Upper lobe of left lung (tissue), 6 donors: ENCODE data around the gene NACA2. TPM values are rescaled to one million over a fixed set of nuclear protein-coding genes. Genes with fewer than 3 reads are reported as not detected.

Experiments used
- ATAC-seq, 2 donors: fragments of 200-7000 bp; cut with Tn5 transposase; one replicate each; pipeline ENCODE4 v1.9.1; 2022; ENCODE audit warnings: mild to moderate bottlenecking in 2 of 2, moderate library complexity in 2 of 2; ENCODE audit not compliant: low FRiP score in 2 of 2
- DNase-seq, 2 donors: peaks; one replicate each; pipeline ENCODE4 v3.0.0-alpha.2; 2019 to 2020
- H3K27ac ChIP-seq, 4 donors: fragments of 200-600 bp; sonication (generic); one replicate each; pipeline ENCODE4 v1.5.1; 2016 to 2019
- H3K27me3 ChIP-seq, 4 donors: fragments of 200-600 bp; sonication (generic); one replicate each; pipeline ENCODE4 v1.5.1; 2017 to 2019
- H3K36me3 ChIP-seq, 4 donors: fragments of 200-600 bp; sonication (generic); one replicate each; pipeline ENCODE4 v1.5.1; 2016 to 2019
- H3K4me1 ChIP-seq, 4 donors: fragments of 200-600 bp; sonication (generic); one replicate each; pipeline ENCODE4 v1.5.1; 2018 to 2019
- H3K4me3 ChIP-seq, 4 donors: fragments of 200-600 bp; sonication (generic); one replicate each; pipeline ENCODE4 v1.5.1; 2017 to 2019; ENCODE audit warnings: mild to moderate bottlenecking in 2 of 4, moderate library complexity in 1 of 4
- H3K9me3 ChIP-seq, 4 donors: fragments of 200-600 bp; sonication (generic); one replicate each; pipeline ENCODE4 v1.5.1; 2018 to 2019
- CTCF ChIP-seq, 6 experiments: fragments of 450-650 bp in 4 of 6; fragments of 200-600 bp in 2 of 6; sonication (generic) in 2 of 6; IDR thresholded peaks; one replicate each; pipeline ENCODE4 v1.5.1; 2016 to 2019; ENCODE audit warnings: antibody characterized with exemption in 6 of 6
- EP300 ChIP-seq, 4 donors: sonication (generic); formaldehyde crosslinking; IDR thresholded peaks; one replicate each; pipeline ENCODE4 v1.5.1; 2017; ENCODE audit warnings: antibody characterized with exemption in 4 of 4, control low read depth in 2 of 4
- POLR2A ChIP-seq, 4 donors: fragments of 450-650 bp; IDR thresholded peaks; one replicate each; pipeline ENCODE4 v1.5.1; 2016 to 2017; ENCODE audit warnings: antibody characterized with exemption in 4 of 4, mild to moderate bottlenecking in 2 of 4
- POLR2AphosphoS5 ChIP-seq, 2 donors: sonication (generic); formaldehyde crosslinking; IDR thresholded peaks; one replicate each; pipeline ENCODE4 v1.5.1; 2017; ENCODE audit warnings: antibody characterized with exemption in 2 of 2
- WGBS, 2 donors: methylation state at CpG; one replicate each; pipeline ENCODE4 v1.1.5; 2017 to 2018; 5-methylcytosine and 5-hydroxymethylcytosine counted together
- total RNA-seq, 6 donors: library from RNA; depleted of rRNA in 4 of 6; stranded (reverse); fragments of >200 nt in 4 of 6; gene quantifications; one replicate each; pipeline versions ENCODE4 v1.1.0 to v1.2.1, GENCODE V29; 2016 to 2021
- donor health status: DM: no; HTN: no; CAD: no; lungs with moderate emphysema.
- donor health status: DM: no; HTN: yes; CAD: no; lungs with severe emphysema.

Gene NACA2
- total RNA-seq, 6 donors from 2014 or later, result not detected

- Histone ChIP-seq H3K27ac (no peak overlapping the region), H3K36me3 (no peaks in the 10 kb centered on the region), H3K9me3 (no peaks in the 10 kb centered on the region), H3K27me3 (no peaks in the 10 kb centered on the region), H3K4me3 (no peak overlapping the region), H3K4me1 (no peaks in the 10 kb centered on the region)
- no peak for TF ChIP-seq EP300 (IDR thresholded peaks at IDR 0.05)
- TF ChIP-seq POLR2A (IDR thresholded peaks at IDR 0.05), result no peak
- TF ChIP-seq CTCF (IDR thresholded peaks at IDR 0.05), result no peak
- TF ChIP-seq POLR2AphosphoS5 (IDR thresholded peaks at IDR 0.05), result no peak
- no peak for DNase-seq
- ATAC-seq, result no peak
Observed at GRCh38 chr17:61547113-61547512, 43.9 kb downstream of the NACA2 start.

- H3K9me3 ChIP-seq, result peaks cover 0 to 9% (median 4%) of the 10 kb centered on the region in 4 donors
- no peak overlapping the region for H3K27ac ChIP-seq
- ATAC-seq (no peak), DNase-seq (no peak)
- H3K27me3 ChIP-seq, result no peaks in the 10 kb centered on the region
- TF ChIP-seq POLR2AphosphoS5 (IDR thresholded peaks at IDR 0.05) (no peak), POLR2A (IDR thresholded peaks at IDR 0.05) (no peak), EP300 (IDR thresholded peaks at IDR 0.05) (no peak), CTCF (IDR thresholded peaks at IDR 0.05) (no peak)
- 88 to 94% methylated on average over 1 of the region's 1 CpG for WGBS, 2 donors
- no peaks in the 10 kb centered on the region for H3K4me1 ChIP-seq
- no peak overlapping the region for H3K4me3 ChIP-seq
- no peaks in the 10 kb centered on the region for H3K36me3 ChIP-seq
Observed at GRCh38 chr17:61545335-61545938, 45.6 kb downstream of the NACA2 start.

GRCh38 chr17:61543786-61544415, 47.1 kb downstream of the NACA2 start:
- peaks cover 0 to 9% (median 4%) of the 10 kb centered on the region in 4 donors for H3K9me3 ChIP-seq
- TF ChIP-seq POLR2A (IDR thresholded peaks at IDR 0.05), result no peak
- no peak for TF ChIP-seq EP300 (IDR thresholded peaks at IDR 0.05)
- no peak for TF ChIP-seq CTCF (IDR thresholded peaks at IDR 0.05)
- TF ChIP-seq POLR2AphosphoS5 (IDR thresholded peaks at IDR 0.05), result no peak
- no peaks in the 10 kb centered on the region for H3K27me3 ChIP-seq
- ATAC-seq, result no peak
- 80 to 83% methylated on average over 9 of the region's 9 CpGs for WGBS, 2 donors
- no peak overlapping the region for H3K4me3 ChIP-seq
- H3K4me1 ChIP-seq, result no peaks in the 10 kb centered on the region
- no peak for DNase-seq
- H3K36me3 ChIP-seq, result no peaks in the 10 kb centered on the region
- H3K27ac ChIP-seq, result no peak overlapping the region

GRCh38 chr17:61542027-61542426, 49.0 kb downstream of the NACA2 start:
- Histone ChIP-seq H3K36me3 (no peaks in the 10 kb centered on the region), H3K4me1 (no peaks in the 10 kb centered on the region), H3K27me3 (no peaks in the 10 kb centered on the region), H3K9me3 (peaks cover 0 to 9% (median 4%) of the 10 kb centered on the region in 4 donors), H3K4me3 (no peak overlapping the region), H3K27ac (no peak overlapping the region)
- no peak for ATAC-seq
- no peak for DNase-seq
- 93 to 97% methylated on average over 8 of the region's 8 CpGs for WGBS, 2 donors
- no peak for TF ChIP-seq EP300 (IDR thresholded peaks at IDR 0.05)
- no peak for TF ChIP-seq CTCF (IDR thresholded peaks at IDR 0.05)
- no peak for TF ChIP-seq POLR2A (IDR thresholded peaks at IDR 0.05)
- TF ChIP-seq POLR2AphosphoS5 (IDR thresholded peaks at IDR 0.05), result no peak

GRCh38 chr17:61540874-61541273, 50.1 kb downstream of the NACA2 start:
- Histone ChIP-seq H3K4me1 (no peaks in the 10 kb centered on the region), H3K9me3 (peaks cover 0 to 9% (median 4%) of the 10 kb centered on the region in 4 donors), H3K27ac (no peak overlapping the region), H3K4me3 (no peak overlapping the region), H3K36me3 (no peaks in the 10 kb centered on the region), H3K27me3 (no peaks in the 10 kb centered on the region)
- ATAC-seq, result no peak
- WGBS, 2 donors, result 84 to 87% methylated on average over 1 of the region's 1 CpG
- DNase-seq, result no peak
- TF ChIP-seq CTCF (IDR thresholded peaks at IDR 0.05) (no peak), EP300 (IDR thresholded peaks at IDR 0.05) (no peak), POLR2AphosphoS5 (IDR thresholded peaks at IDR 0.05) (no peak), POLR2A (IDR thresholded peaks at IDR 0.05) (no peak)
